ENCODE data around the gene OR10G2.
"Not testable (repeated sequence)": the region's sequence is repeated elsewhere in the genome, so short reads cannot be mapped to it uniquely, and the experiment has no call there.

Gene OR10G2, protein sequence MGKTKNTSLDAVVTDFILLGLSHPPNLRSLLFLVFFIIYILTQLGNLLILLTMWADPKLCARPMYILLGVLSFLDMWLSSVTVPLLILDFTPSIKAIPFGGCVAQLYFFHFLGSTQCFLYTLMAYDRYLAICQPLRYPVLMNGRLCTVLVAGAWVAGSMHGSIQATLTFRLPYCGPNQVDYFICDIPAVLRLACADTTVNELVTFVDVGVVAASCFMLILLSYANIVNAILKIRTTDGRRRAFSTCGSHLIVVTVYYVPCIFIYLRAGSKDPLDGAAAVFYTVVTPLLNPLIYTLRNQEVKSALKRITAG

DNA sequence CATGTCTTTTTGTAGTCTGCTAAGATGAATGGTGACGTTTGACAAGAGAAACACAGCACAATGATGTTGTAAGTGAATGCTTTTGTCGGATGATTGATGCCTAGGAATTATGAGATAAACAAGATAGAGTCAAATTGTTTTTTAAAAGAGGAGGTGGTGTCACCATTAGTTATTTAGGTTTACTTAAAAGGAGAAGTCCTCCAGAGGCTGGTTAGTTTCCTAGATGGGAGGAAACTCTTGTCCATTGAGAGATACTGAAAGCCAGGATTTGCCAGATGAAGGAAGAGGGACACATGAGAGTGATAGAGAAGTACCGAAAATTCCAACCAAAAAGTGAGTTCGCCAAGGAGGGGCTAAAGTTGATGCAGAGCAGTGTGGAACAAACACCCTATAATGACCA is at the start of gene OR10G2:
OR10G2 (minus strand) TSS at position 101 of the 400 bp plus-strand sequence; CDS start at position 3, 98 bp downstream.
- DNase-seq: no peak

DNA sequence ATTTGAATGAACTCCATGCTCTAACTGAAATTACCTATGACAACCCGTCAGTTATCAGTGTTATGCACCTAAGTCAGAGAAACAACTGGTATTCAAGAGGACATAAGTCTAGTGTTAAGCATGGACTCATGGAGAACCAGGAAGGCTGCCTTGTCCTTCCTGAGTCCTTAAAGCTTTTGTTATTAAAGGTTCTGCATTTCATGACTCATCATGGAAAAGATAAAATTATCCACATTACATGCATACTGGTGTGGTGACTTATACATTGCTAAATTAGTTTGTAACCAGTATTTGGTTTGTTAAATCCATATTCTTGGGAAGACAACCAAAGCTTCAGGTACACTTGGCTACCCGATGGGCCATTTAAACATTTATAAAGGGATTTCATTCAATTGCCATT is 45.3 kb upstream of the OR10G2 start:
- DNase-seq: no peak

DNA sequence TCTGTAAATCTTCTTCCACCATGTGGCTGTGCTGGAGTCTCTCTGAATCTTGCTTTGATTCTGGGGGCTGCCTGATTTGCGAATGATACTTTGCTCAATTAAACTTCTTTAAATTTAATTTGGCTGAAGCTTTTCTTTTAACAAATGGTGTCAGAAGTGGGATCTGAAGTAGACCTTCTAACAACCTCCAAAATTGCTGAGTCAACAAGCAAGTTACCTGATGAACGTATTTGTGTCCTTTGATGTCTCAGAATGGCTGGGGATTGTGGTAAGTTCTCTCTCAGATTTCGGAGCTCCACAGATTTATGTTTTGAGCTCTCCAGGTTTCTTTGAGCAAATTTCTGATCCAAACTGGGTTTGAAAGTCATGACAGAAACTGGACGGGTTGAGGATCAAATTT is 40.8 kb upstream of the OR10G2 start:
- DNase-seq: no peak

DNA sequence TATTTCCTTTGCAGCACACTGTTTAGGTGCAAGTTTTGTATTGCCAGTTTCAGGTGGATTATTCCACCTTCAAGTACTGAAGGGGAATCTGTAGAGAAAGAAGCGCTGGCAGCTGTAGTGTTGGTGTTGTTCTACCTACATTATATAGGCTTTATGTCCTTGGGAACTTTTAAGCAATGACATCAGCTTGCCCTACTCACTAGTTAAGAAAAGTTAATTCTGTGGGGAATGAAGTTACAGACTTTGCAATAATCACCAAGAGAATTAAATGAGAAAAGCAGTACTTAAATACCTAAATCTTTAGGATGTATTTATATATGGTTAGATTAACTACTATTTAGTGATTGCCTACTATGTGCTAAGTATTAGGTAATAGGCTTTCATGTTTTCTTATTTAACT is 39.0 kb upstream of the OR10G2 start, which contains the start of gene OR4E1:
OR4E1 (minus strand) TSS at position 101 of the 400 bp plus-strand sequence. CDS start 2,883 bp downstream, outside the sequence.
- DNase-seq: no peak

DNA sequence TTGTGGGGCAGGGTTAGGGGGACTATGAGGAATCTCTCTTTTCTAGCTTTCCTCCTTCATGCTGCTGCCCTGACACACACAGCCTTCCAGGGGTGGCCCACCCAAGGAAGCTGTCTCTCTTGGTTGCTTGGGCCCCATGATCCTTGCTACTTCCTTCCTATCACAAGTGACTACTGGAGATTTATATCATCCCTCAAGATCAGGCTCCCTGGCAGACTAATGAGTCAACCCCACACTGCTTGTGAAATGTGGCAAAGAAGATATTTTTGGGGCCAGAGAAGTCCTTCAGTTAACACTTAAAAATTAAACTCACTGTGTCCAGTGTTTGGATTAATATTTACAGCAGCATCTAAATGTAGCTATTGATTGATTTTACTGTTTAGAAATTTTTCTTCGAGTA is 37.4 kb upstream of the OR10G2 start:
- DNase-seq: no peak

DNA sequence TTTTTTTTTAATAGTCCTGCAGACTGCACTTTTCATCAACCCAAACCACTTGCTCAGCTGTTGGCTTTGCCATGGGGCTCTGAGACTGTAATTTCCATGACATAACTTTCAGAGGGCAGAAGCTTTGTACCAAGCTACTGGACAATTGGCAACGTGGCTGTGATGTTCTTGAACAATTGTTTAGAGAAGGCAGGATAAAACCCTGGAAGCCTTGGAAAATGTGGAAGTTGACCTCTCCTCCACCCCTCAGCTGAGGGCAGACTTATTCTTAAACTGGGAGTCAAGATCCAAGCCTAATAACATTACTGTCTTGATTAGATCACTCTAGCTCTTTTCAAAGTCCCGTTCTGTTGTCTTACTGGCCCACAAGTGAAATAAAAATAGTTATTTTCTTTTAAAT is 36.6 kb upstream of the OR10G2 start:
- DNase-seq: no peak

DNA sequence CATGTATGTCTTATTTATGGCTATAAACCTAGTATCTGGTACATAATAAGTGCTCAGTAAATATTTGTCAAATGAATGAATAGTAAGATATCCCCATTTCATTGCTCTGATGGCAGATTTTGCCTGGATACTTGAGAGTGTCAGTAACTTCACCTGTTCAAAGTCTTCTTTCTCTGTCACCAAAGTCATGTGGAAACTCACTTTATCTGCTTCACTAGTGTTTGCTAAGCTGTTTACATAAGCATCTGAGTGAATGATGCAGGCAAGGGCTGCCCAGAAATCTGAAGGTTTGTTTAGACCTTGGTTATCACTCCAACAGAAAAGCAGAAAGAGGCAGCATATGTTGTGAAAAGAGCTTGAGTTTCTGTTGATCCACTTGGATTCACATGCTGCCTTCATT is 34.5 kb upstream of the OR10G2 start:
- DNase-seq: no peak

DNA sequence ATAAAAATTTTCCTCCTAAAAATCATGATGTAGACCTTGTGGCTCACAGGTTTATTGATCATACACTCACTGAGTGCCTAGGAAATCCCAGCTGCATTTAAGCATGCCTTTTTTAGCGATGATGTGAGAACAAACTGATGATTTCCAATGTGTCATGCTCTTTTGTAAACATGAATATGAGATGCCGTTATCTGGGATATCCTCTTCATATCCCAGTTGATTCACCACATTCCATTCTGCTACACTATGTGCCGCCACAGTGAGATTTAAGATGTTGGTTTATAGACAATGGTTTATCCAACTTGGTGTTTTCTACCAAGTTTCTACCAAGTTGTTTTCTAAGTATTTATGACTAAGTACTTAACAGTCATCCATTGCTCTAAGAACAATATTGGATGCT is 33.6 kb upstream of the OR10G2 start:
- no peak for DNase-seq

DNA sequence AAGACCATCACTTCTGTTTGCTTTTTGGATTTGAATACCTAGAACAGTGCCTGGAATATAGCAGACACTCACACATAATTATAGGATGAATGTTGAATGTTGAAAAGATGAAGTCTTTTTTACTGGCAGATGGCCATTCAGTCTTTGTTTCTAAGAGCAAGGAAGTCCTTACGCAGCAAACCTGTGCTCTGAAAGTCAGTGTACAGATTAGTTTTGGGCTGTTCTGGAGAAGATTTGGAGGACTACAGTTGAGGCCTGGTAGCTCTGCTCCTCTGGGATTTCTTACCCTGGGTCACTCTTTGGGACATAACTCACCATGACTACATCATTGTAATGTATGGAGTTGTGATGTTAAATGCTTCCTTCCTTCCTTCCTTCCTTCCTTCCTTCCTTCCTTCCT is 22.2 kb upstream of the OR10G2 start:
- no peak for DNase-seq

DNA sequence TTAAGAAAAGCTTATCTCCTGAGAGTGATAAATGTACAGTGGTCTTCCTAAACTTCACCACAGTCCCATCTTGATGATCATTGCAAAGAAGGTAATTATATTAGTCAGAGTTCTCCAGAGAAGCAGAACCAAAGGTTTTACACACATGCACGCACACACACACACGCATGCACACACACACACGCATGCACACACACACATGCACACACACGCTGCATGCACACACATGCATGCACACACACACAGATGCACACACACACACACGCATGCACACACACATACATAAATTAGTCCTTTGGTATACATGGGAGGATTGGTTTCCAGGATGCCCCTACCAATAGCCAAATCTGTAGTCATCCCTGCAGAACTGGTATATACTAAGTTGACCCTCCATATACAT is 19.5 kb upstream of the OR10G2 start:
- no peak for DNase-seq

DNA sequence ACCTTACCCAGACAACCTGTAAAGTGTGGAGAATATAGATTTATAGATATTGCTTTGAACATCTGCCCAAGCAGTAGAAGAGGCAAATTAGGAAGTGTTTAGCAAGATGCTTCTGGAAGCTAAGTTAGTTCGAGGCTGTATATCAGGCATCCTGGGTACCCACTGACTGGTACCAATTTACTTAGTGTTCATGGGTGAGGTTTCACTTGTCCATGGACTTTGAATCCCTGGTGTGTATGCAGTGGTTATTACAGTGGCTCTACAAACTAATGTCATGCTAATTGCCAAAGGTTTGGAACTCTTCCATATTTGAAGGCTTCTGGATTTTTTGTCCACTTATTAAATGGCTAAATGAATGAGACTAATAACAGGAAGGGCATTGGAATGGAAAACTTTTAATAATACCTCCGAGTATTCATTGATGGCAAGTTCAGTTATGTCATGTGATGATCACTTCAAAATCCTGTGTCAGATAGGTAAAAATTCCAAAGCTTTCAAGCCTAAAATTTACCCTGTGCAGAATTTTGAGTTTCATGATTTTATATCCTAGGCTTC is 18.7 kb upstream of the OR10G2 start, which contains the start of gene OR4E2:
OR4E2 (plus strand) TSS at position 505 of the 555 bp plus-strand sequence. CDS start 11,248 bp downstream, outside the sequence.
- no peak for DNase-seq

DNA sequence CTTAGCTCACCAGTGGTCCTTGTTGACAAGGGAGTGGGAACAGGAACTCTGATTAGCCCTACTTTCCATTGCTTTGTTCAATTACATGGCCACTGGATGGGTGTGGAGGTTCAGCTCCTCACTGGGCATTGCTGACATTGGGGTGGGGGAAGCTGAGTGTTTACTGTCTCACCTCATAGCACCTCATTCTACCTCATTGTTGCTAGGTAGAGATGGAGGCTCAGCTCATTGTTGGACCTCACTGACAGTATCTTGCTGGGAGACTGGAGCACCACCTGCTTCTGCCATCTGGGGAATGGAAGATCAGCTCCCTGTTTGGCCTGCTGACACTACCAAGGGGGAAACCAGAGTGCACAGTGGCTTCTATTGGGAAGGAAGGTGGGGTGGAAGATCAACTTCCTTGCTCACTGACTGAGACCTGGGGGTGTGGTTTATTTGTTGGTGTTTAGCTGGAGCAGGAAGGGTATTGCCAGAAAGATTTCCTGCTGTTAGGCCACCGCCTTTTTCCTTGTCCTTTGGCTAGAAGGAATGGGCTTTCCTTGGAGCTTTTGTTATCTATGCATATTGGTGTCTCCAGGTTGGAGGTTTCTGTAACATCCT is 17.6 kb upstream of the OR10G2 start:
- DNase-seq: no peak

DNA sequence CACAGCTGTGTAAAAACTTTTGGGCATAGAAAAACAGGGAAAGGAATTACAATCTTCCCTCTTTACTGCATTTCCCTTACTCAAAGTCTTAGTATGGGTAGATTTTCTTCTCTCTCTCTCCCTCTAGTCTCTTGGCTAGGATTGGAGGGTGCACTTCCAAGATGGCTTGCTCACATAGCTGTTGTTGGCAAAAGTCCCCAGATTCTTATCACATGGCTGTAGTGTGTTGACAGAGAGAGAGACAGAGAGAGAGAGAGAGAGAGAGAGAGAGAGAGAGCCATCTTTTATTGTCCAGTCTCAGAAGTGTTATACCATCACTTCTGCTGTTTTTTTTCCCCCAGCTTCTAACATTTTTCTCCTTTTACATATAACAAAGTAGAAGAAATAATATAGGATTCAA is 12.6 kb upstream of the OR10G2 start:
- no peak for DNase-seq

DNA sequence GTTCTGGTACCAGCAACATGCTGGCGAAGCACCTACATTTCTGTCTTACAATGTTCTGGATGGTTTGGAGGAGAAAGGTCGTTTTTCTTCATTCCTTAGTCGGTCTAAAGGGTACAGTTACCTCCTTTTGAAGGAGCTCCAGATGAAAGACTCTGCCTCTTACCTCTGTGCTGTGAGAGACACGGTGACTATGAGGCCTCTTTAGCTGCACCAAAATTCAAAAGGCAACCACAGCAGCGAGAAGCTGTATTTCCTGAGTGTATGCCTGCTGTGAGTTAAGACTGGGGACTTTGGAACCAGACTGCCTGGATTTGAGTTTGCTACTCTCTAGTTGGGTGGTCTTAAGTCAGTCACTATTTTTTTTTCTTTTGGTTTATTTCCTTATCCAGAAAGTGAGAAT is 8.7 kb upstream of the OR10G2 start:
- no peak for DNase-seq

DNA sequence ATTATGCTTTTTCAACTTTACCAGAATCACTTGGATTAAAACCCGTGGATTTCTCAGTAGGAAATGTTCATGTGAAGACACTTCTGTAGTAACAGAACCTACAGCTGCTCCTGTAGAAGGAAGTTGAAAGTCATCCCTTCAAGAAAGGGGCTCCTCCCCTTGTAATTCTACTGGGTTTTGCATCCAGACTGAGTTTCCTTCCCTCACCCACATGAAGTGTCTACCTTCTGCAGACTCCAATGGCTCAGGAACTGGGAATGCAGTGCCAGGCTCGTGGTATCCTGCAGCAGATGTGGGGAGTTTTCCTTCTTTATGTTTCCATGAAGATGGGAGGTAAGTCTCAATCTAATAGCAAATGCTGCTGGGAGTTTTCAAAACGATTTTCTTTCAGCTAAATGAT is 7.9 kb upstream of the OR10G2 start:
- DNase-seq: no peak

DNA sequence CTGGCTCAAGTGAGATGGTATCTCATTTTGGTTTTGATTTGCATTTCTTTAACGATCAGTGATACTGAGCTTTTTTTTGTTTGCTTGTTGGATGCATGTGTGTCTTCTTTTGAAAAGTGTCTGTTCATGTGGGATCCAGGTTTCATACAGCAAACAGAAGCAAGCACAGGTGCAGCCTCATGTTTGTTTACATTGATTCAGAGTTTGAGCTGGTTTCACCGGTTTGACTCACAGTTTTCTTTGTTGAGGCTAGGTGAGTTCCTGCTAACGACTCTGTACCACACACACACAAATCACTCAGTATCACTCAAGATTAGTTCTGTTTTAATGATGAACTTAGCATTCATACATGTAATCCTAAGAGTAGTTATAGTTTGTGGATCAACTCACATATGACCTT is 3.7 kb downstream of the OR10G2 start:
- DNase-seq: no peak

DNA sequence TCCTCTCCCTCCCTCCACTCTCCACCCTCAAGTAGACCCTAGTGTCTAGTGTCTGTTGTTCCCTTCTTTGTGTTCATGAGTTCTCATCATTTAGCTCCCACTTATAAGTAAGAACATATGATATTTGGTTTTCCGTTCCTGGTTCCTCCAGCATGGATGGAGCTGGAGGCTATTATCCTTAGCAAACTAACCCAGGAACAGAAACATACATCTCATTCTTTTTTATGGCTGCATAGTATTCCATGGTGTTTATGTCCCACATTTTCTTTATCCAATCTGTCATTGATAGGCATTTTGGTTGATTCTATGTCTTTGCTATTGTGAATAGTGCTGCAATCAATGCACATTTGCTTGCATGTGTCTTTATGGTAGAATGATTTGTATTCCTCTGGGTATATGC is 4.2 kb downstream of the OR10G2 start:
- not testable (repeated sequence) for DNase-seq

DNA sequence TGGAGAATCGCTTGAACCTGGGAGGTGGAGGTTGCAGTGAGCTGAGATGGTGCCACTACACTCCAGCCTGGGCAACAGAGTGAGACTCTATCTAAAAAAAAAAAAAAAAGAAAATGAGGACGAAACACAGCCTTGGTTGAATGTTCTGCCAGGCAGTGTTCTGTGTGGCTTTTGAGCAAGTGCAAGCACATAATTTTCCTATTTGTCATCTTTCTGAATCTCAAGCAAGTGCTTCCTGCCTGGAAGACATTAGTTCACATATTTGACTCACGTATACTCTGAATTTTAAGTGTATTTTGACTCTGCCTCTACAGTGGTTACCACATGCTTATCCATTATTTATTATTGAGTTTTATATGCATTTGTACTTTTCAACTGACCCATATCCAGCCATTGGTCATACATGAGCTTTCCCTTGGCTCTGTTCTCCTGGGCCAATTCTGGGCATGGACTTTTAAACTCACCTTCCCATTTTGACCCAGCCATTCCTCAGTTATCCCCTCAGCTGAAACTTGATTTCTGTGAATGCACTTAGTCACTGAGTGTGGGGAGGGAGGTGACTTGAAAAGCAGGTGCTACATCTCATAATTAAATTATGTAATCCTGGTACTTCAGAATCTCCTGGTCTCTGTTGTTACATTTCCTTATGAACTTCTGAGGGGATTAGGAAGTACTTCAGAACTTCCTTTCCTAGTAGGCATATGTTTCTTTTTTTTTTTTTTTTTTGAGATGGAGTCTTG is 8.1 kb downstream of the OR10G2 start:
- no peak for DNase-seq

DNA sequence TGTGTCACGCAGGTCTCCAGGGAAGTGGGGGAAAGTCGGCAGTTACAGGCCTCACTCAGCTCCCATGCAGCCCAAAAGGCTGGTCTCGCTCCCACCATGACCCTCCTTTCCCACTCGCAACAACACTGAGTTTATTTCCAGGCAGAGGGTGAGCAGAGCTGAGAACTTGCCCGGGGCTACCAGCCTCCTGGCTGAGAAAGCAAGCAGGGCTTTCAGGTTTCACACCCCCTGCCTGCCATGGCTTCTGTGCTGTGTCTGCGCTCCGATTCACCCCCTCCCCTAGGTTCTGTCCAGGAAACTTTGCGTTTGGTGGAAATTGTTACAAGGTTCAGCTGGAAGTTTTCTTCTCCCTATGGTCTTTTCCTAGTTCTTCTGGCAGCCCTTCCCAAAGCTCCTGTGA is 17.1 kb downstream of the OR10G2 start:
- no peak for DNase-seq

DNA sequence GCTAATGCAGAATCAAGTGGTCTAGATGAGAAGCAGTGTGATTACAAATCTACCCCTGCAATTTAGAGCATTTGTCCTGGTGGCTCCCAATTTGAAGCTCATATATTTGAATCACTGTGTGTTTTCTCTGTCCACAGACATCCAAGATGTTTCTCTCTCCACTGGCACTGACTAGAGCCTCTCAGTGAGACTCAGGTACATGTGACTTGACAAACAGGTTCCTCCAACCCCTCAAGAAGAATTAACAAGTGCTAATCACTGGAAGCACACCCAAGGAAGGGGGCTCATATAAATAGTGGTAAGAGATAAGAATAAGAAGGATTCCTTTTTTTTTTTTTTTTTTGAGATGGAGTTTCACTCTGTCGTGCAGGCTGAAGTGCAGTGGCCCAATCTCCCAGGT is 20.5 kb downstream of the OR10G2 start:
- no peak for DNase-seq

DNA sequence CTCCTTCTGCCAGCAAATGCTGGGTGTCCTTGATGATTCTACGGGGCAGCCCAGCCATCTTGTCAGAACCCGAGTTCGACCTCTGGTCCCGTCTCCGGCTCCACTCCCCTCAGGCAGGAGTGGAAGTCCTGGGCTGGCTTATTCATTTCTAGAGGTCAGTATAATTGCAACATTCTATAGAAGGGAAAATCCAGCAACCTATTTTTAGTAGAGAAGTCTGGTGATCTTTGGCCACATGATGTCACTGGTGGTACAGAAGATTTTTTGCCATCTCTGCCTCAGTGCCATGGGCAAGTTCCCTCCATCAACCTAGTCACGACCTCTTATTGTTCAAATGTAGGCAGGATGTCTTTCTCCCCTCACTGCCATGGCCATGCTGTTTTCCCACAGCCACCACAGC is 22.4 kb downstream of the OR10G2 start:
- DNase-seq: no peak

DNA sequence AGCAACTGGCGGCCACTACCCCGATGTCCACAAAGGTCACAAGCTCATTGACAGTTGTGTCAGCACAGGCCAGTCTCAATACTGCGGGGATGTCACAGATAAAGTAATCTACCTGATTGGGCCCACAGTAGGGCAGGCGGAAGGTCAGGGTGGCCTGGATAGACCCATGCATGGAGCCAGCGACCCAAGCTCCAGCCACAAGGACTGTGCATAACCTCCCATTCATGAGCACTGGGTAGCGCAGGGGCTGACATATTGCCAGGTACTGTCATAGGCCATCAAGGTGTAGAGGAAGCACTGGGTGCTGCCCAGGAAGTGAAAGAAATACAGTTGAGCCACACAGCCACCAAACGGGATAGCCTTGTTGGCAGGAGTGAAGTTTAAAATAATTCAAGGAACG is 32.6 kb downstream of the OR10G2 start:
- not testable (repeated sequence) for DNase-seq

DNA sequence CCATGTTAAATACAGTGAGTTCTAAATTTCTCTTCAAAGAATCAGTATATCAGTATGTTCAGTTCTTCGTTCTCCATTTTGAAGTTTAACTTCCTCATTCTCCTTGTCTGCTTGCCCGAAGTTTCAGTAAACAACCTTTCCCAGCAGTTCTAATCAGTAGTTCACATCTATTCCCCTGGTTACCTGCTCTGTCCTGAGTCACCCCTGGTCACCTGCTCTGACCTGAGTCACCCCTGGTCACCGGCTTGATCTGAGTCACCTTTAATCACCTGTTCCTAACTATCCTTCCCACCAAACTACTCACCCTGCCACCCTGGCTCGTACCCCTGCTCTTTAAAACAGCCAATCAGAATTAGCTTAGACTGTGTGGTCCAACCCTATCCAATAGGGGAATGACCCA is 45.4 kb downstream of the OR10G2 start:
- DNase-seq: no peak
